ENCODE measurements around the gene KLF3.

GRCh38 chr4:38634047-38634759 is 29.8 kb upstream of the KLF3 start:
- TF ChIP-seq CTCF (IDR thresholded peaks at IDR 0.05) (no peak), POLR2A (IDR thresholded peaks at IDR 0.05; ENCODE audit: low read depth) (no peak)
